GM10248 (cell line): ENCODE measurements around the gene NELL2.

Experiments used
- CTCF ChIA-PET: fragments of 300-600 bp; sonication (Branson Sonifier 250); formaldehyde crosslinking; extraction: SDS; loops from one replicate; lab custom pipeline; 2021; ENCODE audit warnings: antibody characterized with exemption; lab: Yijun Ruan, JAX
- POLR2A ChIA-PET: fragments of 350-650 bp; sonication (Branson Sonifier 250); formaldehyde crosslinking; extraction: SDS; loops from one replicate; lab custom pipeline; 2020; ENCODE audit warnings: antibody characterized with exemption; lab: Yijun Ruan, JAX
- DNase-seq: peaks from one replicate; pipeline ENCODE4 v3.0.0; 2012; ENCODE audit errors: extremely low spot score
- TF ChIP-seq, protein P1 (sequence below): IDR thresholded peaks from 2 replicates; pipeline ENCODE4 v1.5.1; 2012; ENCODE audit warnings: mild to moderate bottlenecking, low read depth; ENCODE audit errors: extremely low read depth, missing control alignments, control extremely low read depth

The NELL2 gene

DNA sequence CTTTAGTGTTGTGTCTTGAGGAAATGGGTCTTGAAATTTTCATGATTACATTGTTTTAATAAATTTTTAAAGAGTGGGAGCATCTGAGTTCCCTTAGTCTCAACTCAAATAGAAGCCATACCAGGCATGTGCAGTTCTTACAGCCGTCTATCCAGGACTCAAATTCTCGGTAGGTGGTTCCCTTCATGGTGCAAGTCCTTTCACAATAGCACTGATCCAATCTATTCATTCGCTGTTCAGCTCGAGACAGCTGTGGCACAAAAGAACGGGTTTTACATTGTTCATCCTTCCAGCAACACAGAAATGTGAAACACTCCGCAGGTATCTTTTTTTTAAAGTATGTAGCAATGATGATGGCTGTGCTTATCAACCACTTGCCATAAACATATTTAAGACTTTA, 100.2 kb downstream of the NELL2 start:
- DNase-seq, result no peak
- TF ChIP-seq, protein P1, sequence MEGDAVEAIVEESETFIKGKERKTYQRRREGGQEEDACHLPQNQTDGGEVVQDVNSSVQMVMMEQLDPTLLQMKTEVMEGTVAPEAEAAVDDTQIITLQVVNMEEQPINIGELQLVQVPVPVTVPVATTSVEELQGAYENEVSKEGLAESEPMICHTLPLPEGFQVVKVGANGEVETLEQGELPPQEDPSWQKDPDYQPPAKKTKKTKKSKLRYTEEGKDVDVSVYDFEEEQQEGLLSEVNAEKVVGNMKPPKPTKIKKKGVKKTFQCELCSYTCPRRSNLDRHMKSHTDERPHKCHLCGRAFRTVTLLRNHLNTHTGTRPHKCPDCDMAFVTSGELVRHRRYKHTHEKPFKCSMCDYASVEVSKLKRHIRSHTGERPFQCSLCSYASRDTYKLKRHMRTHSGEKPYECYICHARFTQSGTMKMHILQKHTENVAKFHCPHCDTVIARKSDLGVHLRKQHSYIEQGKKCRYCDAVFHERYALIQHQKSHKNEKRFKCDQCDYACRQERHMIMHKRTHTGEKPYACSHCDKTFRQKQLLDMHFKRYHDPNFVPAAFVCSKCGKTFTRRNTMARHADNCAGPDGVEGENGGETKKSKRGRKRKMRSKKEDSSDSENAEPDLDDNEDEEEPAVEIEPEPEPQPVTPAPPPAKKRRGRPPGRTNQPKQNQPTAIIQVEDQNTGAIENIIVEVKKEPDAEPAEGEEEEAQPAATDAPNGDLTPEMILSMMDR, result no peak
- POLR2A ChIA-PET, result no interaction called here
- CTCF ChIA-PET, result interaction anchor here (1.0 to 2.7 kb wide), 4 partner anchors 8 to 18 kb away, joined by 3 to 17 read pairs (median 4); no protein-coding TSS in a partner anchor

DNA sequence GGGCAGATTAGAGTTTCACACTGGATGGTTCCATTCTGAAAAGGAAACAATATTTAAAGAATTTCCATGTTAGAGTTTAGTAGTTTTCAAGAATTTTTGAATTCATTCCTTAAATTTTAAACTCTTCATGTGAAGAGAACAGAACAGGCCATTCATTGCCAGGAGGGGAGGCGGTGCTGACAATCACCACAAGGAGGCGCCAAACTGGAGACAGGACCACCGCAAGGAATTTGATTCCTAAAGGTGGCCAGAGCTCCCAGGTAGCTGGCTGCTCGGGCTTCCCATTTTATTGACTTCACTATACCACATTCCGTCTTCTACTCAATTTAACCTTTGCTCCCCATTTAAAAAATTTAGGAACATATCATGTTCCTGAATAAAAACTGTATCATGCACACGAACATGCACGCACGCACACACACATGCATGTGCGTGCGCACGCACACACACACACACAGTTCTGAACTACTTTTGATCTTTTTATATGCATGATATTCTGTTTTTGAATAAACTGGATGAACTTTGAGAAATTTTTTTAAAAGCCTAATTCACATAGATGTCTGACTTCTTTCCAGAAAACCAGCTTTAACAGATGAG, 101.2 kb downstream of the NELL2 start:
- ChIA-PET CTCF (interaction anchor here (0.7 to 2.7 kb wide), 12 partner anchors 10 to 762 kb away, joined by 3 to 17 read pairs (median 4); no protein-coding TSS in a partner anchor), POLR2A (interaction anchor here (0.5 kb wide), 1 partner anchor 1400 kb away, joined by 5 read pairs; no protein-coding TSS in a partner anchor)
- TF ChIP-seq, protein P1, result peak; percentile 78
- DNase-seq, result peak; percentile 35

DNA sequence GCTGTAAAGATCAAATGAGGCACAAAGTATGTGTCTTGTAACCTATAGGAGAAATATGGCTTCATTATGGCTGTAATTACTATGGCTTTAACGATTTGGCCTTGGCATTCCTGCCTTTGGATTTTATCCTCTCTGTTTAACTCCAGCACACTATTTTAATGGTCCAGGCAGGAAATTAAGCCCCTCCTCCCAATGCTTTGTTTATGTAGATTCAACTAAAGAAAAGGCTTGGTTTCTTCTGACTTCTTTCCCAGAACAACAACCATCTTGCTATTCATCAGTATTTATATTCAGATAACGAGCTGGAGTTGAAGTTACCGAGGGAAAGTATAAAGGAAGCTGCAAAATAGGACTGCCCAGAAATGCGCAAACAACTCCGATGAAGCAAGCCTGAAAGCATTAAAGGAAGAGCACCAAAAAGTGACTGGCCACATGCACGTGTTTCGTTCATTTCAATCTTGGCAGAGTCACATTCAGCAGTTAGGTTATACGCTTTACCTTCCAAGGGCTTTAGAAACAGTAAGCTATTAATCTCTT, 104.6 kb downstream of the NELL2 start:
- DNase-seq, result no peak
- TF ChIP-seq, protein P1, result no peak
- CTCF ChIA-PET, result interaction anchor here (0.8 to 1.4 kb wide), 2 partner anchors 16 to 17 kb away, joined by 3 read pairs; no protein-coding TSS in a partner anchor
- POLR2A ChIA-PET, result no interaction called here

DNA sequence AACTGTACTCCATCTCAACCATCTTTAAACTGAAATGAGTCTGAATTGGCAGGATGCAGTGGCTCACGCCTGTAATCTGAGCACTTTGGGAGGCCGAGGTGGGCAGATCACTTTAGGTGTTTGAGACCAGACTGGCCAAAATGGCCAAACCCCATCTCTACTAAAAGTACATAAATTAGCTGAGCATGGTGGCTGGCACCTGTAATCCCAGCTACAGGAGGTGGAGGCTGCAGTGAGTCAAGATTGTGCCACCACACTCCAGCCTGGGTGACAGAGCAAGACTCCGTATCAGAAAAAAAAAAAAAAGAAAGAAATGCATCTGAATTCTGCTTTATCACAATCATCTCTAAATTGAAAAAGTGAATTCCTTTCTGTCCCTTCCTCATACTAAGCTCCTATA, 110.3 kb downstream of the NELL2 start:
- no peak for DNase-seq
- TF ChIP-seq, protein P1, result no peak
- ChIA-PET POLR2A (no interaction called here), CTCF (interaction anchor here (1.9 to 3.8 kb wide), 3 partner anchors 10 to 15 kb away, joined by 5 to 17 read pairs (median 15); no protein-coding TSS in a partner anchor)

DNA sequence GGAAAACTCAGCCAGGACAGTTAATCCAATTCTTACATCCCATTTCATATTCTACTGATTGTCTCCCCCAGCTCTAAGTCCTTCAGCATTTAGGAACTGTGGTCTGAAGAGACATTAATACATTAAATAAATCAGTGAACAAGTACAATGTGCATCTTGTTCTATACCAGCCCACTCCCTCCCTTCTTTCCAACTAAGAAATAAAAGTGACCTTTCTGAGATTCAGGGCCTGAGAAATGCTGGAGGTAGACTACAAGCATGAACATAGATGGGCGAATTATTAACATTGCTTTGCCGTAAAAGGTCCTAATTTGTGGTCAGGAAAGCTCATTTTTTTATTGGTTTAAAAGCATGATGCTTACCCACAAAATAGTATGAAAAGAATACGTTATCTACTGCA, 113.1 kb downstream of the NELL2 start:
- CTCF ChIA-PET, result interaction anchor here (1.6 to 3.8 kb wide), 2 partner anchors 11 to 27 kb away, joined by 5 to 15 read pairs; no protein-coding TSS in a partner anchor

DNA sequence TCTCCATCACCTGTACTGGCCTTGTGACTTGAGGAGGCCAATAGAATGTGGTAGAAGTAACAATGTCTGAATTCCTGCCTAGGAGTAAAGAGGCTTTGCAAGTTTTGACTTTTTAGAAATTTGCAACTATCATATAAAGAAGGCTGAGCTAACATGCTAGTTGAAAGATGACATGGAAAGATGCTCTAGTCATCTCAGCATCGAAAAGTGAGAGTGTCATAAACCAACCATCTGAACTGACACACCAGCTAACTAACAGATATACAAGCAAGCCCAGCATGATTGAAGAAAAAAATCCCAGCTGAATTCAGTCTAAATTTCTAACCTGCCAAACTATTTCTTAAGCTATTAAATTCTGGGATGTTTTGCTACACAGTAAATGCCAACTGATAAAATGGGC, 116.8 kb downstream of the NELL2 start:
- CTCF ChIA-PET, result interaction anchor here (1.1 kb wide), 1 partner anchor 9 kb away, joined by 6 read pairs; no protein-coding TSS in a partner anchor
- DNase-seq, result no peak

More for the DNA sequence above, 113.1 kb downstream of the NELL2 start:
- TF ChIP-seq, protein P1, result no peak
- DNase-seq, result no peak
- POLR2A ChIA-PET, result no interaction called here

More for the DNA sequence above, 116.8 kb downstream of the NELL2 start:
- TF ChIP-seq, protein P1, result no peak
- POLR2A ChIA-PET, result no interaction called here
